ENCODE measurements around the gene TMIGD3.
"Not testable (repeated sequence)": the region's sequence is repeated elsewhere in the genome, so short reads cannot be mapped to it uniquely, and the experiment has no call there.

TMIGD3 gene

DNA sequence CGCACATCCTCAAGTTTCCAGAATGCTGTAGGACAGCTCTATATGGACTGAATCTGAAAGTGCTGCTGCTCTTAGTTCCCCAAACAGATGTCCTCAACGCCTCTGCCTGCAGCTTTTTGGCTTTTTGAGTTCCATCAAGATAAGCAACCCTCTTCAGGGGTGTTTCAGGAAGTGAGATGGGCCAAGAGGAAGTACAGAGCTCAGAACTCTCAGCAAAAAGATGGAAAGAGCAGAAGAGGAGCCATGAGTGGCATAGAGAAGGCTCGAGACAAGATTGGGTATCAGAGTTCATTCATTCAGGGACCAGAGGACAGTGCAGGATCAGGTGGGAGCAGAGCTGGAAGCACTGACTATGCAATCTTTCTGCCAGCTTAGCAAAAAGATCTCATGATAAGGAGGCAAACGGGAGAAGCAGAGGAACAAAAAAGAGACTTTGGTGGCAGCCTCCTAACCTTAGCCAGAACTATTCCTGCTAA is at the start of gene TMIGD3, which contains the start of gene ADORA3:
TMIGD3 (minus strand) TSS at position 49 of the 476 bp plus-strand sequence. CDS start 279 bp downstream, outside the sequence.
ADORA3 (minus strand) TSS at position 49 of the 476 bp plus-strand sequence. CDS start 279 bp downstream, outside the sequence.
- no peak for DNase-seq (ENCODE audit: low read depth in 2 of 2)

GRCh38 chr1:111553196-111553595 is 49.8 kb upstream of the TMIGD3 start:
- DNase-seq (ENCODE audit: low read depth in 2 of 2): no peak

DNA sequence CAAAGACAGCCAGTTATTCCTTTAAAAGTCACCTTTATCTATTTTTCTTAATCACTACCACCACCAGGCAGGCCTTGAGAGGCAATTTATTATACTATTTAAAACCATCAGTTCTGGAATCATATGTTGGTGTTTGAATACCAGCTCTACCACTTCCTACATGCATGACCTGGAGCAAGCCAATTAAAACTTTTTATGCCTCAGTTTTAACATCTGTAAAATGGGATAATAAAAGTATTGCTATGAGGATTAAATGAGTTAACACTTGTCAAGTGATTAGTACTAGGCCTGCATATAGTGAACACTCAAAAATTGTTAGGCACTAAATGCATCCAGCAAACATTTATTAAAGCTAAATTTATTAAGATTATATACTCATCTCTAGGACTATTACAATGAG is 49.2 kb upstream of the TMIGD3 start:
- no peak for DNase-seq (ENCODE audit: low read depth in 2 of 2)

- no peak for DNase-seq (ENCODE audit: low read depth in 2 of 2)
Observed at GRCh38 chr1:111551623-111552411, 48.4 kb upstream of the TMIGD3 start.

- DNase-seq (ENCODE audit: low read depth in 2 of 2): not testable (repeated sequence)
Observed at GRCh38 chr1:111547786-111548185, 44.4 kb upstream of the TMIGD3 start.

- no peak for DNase-seq (ENCODE audit: low read depth in 2 of 2)
Observed at GRCh38 chr1:111542187-111542586, 38.8 kb upstream of the TMIGD3 start.

GRCh38 chr1:111541721-111542120 is 38.3 kb upstream of the TMIGD3 start:
- DNase-seq (ENCODE audit: low read depth in 2 of 2): no peak

DNA sequence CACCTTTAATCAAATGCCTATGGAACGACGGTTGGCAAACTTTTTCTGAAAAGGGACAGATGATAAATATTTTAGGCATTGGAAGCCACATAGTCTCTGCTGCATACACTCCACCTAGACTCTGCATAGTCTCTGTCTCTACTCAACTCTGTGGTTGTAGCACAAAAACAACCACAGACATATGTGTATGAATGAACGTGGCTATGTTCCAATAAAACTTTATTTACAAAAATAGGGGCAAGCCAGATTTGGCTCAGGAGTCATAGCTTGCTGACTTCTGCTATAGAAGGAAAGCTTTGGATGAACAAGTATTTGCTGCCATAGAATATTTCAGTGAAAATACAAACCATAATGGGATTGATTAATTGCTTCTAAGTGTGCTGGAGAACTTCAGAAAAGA is 37.5 kb upstream of the TMIGD3 start:
- DNase-seq (ENCODE audit: low read depth in 2 of 2): no peak

DNA sequence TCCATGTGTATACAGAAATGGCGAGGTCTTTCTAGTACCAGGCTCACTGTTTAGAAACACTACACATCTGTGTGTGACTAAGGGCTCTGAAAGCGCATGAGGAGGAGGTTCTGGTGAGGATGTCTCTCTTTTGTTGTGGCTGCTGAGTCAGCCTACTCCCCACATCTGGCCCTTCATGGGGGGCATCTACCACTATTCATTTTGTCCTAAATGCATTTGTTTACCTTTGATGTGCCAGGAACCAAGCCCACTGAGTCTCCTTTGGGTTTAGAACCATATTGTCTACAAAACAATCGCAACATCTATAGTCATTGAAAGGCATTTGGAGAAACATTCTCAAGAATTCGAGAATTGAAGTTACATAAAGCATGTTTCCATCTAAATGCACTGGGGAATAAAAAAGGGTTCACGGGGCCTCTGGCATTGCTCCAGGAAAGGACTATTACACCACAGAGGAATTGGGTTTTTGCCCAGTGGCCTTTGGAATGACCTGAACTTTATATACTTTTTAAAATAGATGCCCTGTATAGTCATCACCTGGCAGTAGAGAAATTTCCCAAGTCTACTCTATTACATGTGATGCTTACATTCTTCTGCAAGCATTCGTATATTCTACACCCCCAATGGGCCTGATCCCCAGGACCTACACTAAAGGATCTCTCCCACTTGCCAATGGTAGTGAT is 35.1 kb upstream of the TMIGD3 start:
- DNase-seq (ENCODE audit: low read depth in 2 of 2): no peak

- DNase-seq (ENCODE audit: low read depth in 2 of 2): no peak
Observed at GRCh38 chr1:111535256-111536191, 32.1 kb upstream of the TMIGD3 start.

DNA sequence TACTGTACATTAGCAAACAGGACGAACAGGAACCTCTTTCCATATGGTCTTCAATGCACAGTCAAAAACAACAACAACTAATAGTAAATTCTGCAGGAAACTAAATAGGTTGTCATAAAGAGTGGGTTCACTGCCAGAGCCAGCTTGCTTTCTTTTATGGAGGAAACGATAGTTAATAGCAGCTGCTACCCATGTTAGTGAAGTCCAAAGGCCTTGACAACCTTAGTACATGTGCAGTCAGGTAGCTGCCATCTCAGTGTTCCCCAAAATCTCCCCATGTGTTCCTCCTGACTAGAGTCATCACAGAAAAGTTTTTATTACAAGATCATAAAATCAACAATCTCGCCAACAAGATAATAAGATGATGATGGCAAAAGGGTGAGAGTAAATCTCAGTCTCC is 16.6 kb upstream of the TMIGD3 start:
- no peak for DNase-seq (ENCODE audit: low read depth in 2 of 2)

GRCh38 chr1:111517469-111518225 is 14.2 kb upstream of the TMIGD3 start:
- no peak for DNase-seq (ENCODE audit: low read depth in 2 of 2)

DNA sequence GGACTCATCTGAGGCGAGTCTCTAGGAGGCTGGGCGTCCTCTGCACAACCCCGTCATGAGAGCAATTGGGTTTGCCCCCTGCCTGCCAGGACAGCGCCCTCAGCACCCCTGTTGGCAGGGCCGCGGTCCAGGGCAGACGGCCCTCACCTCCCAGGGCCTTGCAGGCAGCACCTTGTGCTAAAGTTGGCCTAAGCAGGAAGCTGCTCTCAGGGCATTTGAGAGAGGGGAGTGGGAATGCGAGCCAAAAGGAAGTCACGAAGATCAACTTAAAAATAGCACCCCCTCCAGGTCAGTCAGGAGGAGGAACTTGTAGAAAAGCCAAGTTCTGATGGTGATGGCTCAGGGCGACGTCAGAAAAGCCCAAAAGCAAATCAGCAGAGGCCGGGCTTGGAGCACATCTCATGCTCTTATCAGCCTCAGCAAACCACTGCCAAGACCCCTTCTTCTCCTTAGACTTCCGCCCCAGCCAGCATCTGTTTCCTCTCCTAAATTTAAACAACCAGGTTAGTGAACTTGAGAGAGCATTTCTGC is 12.6 kb upstream of the TMIGD3 start:
- no peak for DNase-seq (ENCODE audit: low read depth in 2 of 2)

DNA sequence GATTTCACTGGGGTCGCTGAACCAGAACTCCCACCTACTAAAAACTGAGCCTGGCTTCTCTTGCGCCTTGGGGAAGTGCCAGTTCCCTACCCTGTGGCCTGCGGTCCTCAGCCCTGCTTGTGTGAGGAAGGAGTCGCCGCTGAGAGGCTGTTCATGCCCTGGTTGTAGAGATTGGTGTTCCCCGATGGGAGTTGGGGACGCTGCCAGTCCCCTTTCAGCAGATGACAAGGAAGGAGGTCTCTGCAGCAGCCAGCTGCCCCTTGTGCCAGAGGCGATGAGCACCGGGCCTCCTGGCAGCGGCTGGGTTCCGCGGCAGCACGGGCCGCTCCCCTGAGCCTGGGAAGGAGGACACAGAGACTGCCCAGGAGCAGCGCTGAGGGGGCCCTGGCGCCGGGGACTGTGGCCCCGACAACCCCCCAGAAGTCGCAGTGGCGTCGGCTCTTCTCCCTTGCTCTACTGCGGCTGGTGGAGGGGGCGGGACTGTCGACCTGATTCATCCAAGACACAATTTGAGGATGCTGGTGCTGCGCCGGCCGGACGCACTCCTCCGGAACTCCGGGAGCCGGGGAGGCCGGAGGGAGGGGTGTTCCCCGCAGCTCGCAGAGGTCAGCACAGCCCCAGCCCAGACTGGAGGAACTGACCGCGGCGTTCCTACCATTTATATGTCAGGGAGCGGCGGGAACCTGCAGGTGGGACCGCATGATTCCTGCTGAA is 12.0 kb upstream of the TMIGD3 start:
- DNase-seq (ENCODE audit: low read depth in 2 of 2): peak in 1 of 2 experiments; percentile 40

- no peak for DNase-seq (ENCODE audit: low read depth in 2 of 2)
Observed at GRCh38 chr1:111513410-111514020, 10.1 kb upstream of the TMIGD3 start.

DNA sequence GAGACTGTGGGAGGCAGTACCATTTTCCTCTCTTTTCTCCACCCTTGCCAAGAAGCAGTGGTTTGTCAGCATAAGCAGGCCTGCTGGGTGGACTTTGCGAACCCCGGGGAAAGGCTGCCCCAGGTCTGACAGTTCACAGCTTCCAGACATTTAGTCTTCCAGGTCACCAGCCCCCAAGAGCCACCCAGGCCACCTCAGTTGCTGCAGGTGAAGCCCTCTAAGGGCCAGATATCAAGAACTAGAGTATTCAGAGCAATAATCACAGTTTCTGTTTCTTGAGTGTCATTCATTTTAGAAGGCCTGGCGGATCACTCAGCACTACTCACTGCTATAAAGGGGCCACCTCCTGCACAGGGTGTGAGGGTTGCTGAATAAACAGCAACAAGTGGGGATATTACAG is 9.5 kb upstream of the TMIGD3 start:
- no peak for DNase-seq (ENCODE audit: low read depth in 2 of 2)

DNA sequence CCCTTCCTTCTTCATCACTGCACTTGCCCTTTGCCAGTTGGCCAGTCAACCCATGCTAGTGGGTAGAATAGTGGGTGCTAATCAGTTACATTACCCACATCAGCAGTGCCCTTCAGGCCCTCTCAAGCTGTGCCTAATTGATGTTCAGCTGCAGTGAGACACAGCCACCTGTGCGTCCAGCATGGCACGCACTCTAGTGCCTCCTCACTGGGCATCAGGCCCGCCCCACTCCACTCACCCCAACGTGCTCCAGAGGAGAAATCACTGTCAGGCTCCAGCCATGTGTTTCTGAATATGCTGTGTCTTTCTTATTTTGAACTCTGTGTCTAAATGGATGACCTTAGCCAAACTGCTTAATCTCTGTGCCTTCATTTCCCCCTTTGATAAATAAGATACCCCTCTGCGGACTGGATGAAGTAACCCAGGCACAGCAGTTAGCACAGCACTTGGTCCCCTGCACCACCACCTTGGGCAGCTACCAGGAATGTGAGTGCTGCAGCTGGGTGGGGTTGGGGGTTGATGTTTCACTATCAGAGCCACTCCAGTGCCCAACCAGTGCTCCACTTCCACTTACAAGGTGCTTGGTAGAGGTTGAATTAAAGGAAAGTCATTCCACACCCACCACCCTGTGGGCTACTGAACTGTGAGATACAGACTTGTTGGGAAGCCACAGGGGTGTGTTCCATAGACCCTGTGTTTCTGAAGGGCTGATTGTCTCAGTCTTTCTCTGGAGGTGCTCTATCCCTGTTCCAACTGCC is 8.9 kb upstream of the TMIGD3 start:
- no peak for DNase-seq (ENCODE audit: low read depth in 2 of 2)

DNA sequence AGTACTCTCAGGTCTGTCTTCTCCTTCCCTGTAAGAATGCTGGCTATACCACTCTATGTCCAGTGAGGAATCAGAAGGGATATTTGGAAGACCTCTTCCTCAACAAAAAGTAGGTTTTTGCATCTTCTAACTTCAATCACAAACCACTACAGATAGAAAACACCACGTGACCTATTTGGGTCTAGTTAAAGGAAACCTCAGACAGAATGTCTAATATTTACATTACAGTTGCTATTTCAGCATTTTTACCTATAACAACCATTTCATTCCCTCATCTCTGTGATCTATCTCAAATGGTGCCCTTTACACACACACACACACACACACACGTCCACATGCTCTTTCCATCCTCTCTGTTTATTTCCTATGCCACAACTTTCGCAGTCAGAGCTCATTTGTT is 7.9 kb upstream of the TMIGD3 start:
- no peak for DNase-seq (ENCODE audit: low read depth in 2 of 2)

- no peak for DNase-seq (ENCODE audit: low read depth in 2 of 2)
Observed at GRCh38 chr1:111509997-111510375, 6.6 kb upstream of the TMIGD3 start.
